PC-9 (cell line): ENCODE measurements around the gene ABCA1.

Experiments
- EZH2 ChIP-seq: fragments of 200-600 bp; sonication (generic); IDR thresholded peaks from 2 replicates; pipeline ENCODE4 v1.8.0; 2017; ENCODE audit warnings: antibody characterized with exemption, low read depth
- TF ChIP-seq, protein P1 (sequence below): fragments of 200-600 bp; sonication (generic); conservative IDR thresholded peaks from 2 replicates; pipeline ENCODE4 v1.6.1; 2017; ENCODE audit warnings: mixed run types, antibody characterized with exemption, mild to moderate bottlenecking, moderate library complexity

DNA sequence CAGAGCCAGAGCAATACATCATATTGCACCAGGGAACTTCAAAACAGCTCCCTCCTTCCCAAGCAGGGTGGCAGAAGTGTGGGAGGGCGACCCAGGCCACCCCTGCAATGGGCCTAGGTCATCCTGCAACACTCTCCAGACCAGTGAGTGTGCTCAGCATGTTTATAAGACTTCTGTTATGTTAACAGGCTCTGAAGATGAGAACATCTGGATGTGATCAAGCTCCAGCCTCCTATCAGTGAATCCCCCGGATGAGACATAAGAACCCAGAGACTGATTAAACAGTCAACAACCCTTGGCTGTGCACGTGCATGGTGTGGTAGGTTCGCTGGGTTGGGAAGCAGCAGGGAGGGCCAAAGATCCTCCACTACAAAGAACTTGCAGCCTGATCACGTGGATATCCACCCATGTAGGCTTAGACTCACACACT lies 63.3 kb downstream of the ABCA1 start:
- TF ChIP-seq, protein P1, sequence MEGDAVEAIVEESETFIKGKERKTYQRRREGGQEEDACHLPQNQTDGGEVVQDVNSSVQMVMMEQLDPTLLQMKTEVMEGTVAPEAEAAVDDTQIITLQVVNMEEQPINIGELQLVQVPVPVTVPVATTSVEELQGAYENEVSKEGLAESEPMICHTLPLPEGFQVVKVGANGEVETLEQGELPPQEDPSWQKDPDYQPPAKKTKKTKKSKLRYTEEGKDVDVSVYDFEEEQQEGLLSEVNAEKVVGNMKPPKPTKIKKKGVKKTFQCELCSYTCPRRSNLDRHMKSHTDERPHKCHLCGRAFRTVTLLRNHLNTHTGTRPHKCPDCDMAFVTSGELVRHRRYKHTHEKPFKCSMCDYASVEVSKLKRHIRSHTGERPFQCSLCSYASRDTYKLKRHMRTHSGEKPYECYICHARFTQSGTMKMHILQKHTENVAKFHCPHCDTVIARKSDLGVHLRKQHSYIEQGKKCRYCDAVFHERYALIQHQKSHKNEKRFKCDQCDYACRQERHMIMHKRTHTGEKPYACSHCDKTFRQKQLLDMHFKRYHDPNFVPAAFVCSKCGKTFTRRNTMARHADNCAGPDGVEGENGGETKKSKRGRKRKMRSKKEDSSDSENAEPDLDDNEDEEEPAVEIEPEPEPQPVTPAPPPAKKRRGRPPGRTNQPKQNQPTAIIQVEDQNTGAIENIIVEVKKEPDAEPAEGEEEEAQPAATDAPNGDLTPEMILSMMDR = no peak
- TF ChIP-seq EZH2 = no peak
